GM21723 (cell line): Measurements from ENCODE around the gene INPP5A.
"Not testable (repeated sequence)": the region's sequence is repeated elsewhere in the genome, so short reads cannot be mapped to it uniquely, and the experiment has no call there.

ENCODE experiments used
- ATAC-seq: cut with Tn5 transposase; IDR thresholded peaks from one replicate; pipeline ENCODE4 v1.9.1; 2021; ENCODE audit warnings: mild to moderate bottlenecking, moderate library complexity; ENCODE audit not compliant: unreplicated experiment

Gene INPP5A

DNA sequence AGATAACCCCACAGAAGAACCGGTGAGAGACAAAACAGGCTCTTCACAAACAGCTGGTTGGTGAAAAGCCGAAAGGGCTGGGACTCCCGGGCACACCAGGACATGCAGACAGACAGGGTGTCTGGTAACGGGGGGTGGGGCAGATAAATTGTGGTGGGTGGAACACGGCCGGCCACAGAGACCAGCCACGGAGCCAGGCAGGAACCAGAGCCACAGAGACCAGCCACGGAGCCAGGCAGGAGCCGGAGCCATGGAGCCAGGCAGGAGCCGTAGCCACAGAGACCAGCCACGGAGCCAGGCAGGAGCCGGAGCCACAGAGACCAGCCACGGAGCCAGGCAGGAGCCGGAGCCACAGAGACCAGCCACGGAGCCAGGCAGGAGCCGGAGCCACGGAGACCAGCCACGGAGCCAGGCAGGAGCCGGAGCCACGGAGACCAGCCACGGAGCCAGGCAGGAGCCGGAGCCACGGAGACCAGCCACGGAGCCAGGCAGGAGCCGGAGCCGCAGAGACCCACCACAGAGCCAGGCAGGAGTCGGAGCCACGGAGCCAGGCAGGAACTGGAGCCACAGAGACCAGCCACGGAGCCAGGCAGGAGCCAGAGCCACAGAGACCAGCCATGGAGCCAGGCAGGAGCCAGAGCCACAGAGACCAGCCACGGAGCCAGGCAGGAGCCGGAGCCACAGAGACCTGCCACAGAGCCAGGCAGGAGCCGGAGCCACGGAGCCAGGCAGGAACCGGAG is 288.4 kb downstream of the INPP5A start:
- not testable (repeated sequence) for ATAC-seq

DNA sequence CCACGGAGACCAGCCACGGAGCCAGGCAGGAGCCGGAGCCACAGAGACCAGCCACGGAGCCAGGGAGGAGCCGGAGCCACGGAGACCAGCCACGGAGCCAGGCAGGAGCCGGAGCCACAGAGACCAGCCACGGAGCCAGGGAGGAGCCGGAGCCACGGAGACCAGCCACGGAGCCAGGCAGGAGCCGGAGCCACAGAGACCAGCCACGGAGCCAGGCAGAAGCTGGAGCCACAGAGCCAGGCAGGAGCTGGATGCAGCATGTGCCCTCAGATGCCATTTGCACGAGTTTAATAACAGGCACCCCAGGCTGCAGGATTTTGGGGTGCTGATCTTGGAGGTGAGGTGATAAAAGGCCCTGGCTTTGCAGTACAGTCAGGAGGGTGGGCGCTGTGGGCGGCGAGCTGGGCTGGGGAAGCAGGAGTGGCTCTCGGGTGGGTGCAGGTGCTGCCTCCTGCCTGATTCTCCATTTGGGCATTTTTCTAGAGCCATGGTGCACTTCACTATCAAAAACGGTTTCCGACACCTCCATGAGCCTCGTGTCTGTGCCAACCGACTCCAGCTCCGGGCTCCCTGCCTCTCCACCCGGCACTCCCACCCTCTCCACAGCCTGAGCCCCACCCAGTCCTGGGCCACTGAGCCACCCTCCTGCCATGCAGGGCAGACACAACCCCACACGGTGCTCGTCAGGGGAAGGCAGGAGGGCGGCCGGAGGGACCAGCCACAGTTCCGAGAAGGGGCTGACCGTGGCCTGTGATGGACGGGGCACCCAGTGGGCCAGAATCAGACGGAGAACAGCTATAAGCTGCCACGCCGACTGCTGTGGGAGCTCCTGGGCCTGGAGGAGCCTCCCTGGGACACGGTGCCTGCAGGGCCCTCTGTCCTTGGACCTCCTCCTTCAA is 289.2 kb downstream of the INPP5A start:
- ATAC-seq, result no peak

DNA sequence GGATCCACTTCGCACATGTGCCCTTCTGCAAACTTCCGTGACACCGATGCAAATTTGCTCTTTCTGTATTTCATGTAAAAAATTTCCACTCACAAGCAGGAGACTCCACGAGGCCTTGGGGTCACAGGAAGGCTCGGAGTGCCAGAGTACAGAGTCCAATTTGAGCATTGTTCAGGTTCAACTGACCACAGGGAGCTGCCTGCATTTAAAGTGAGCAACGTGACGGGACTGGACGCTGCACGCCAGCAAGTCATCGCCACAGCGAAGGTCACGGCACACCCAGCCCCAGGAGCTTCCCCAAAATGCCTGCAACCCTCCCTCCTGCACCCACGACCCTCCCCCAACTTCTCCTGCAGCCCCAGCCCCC is 289.8 kb downstream of the INPP5A start:
- no peak for ATAC-seq

DNA sequence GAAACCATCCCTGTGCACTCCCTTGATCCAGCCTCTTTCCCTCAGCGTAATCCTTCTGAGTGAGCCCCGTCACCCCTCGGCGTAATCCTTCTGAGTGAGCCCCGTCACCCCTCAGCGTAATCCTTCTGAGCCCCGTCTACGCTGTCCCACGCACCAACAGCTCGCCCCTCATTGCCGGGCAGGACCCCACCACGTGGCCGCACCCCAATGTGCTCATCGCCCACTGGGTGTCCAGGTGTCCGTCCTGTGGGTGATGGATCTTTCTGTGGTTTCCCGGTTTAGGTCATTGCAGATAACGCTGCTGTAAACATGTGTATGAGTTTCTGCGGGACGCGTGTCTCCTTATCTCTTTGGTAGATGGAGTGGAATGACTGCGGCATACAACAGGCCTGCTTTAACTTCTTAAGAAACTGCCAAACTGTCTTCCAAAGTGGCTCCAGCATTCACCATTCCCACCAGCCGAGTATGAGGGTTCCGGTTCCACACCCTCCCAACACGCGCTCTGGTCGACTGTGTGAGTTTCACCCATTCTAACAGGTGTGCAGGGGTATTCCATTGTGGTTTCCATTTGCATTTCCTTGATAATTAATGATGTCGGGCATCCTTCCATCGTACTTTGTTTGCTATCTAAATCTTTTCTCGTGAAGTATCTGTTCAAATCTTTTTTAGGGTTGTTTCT is 290.4 kb downstream of the INPP5A start:
- ATAC-seq, result no peak

DNA sequence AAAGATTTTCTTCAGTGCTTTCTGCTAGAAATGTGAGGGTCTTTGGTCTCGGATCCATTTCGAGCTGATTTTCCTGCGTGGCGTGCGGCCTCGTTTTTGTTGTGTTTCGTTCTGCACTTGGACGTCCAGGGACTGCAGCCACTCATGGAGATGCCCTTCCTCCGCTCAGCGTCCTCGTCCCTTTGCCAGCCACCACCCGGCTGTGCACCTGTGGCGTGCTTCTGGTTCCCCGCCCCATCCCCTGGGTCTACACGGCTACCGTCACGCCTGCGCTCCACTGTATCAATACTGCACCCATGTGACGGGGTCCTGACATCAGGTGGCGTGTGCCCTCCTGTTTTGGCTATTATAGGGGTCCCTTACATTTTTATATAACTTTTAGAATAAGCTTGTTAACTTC is 291.1 kb downstream of the INPP5A start:
- ATAC-seq, result no peak

DNA sequence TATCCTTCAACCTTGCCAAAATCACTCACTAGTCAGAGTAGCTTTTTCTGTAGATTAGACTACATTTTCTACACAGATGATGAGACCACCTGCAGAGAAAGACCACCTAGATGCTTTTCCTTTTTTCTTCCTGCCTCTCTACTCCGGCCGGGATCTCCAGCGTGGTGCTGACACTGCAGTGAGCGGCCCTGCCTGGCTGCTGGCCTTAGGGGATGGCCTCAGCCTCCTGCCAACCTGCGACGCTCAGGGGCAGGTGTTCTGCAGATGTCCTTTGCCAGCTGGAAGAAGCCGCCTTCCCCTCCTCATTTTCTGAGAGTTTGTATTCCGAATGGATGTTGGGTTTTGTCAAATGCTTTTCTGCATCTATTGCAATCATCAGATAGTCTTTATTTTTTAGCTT is 291.8 kb downstream of the INPP5A start:
- no peak for ATAC-seq

DNA sequence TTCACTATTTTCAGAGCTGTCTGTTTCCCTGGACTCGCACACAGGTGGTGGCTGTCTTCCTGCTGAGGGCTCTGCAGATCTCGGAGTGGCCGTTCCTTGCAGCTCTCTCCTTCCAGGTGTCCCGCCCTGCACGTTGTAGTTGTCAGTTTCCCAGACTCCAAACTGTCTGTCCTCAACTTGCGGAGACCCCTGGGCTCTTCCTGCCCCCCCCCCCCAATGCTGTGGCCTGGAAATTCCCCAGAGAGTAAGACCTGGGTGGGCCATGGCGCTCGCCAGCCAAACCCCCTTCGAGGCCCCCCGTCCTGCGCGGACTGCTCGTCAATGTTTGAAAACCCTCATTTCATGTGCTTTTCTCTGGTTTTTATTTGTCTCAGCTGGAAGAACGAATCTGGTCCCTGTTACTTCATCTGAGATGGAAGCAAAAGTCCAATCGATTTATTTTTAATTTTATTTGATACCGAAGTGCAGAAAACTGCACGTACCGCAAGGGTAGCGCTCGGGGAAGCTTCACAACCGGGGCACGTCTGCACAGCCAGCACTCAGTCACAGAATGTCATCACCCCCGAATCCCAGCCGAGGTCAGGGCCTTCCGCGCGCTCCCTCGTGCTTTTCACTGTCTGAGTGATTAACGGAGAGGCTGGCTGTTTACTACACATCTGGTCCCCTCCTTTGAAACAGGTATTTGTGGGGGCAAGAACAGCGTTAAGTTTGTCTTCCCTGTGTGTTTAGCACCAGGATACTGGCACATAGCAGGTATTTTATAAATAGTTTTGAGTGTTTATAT is 294.8 kb downstream of the INPP5A start:
- no peak for ATAC-seq
